NCI-H2081 (cell line): ENCODE data around the gene AMZ1.
A peak's percentile ranks its signal among the peaks of the same experiment; 100 is the strongest.

Experiments
- DNase-seq, 2 experiments: peaks; one replicate each; lab custom pipeline; 2025; lab: John Stamatoyannopoulos, UW

AMZ1 gene

DNA sequence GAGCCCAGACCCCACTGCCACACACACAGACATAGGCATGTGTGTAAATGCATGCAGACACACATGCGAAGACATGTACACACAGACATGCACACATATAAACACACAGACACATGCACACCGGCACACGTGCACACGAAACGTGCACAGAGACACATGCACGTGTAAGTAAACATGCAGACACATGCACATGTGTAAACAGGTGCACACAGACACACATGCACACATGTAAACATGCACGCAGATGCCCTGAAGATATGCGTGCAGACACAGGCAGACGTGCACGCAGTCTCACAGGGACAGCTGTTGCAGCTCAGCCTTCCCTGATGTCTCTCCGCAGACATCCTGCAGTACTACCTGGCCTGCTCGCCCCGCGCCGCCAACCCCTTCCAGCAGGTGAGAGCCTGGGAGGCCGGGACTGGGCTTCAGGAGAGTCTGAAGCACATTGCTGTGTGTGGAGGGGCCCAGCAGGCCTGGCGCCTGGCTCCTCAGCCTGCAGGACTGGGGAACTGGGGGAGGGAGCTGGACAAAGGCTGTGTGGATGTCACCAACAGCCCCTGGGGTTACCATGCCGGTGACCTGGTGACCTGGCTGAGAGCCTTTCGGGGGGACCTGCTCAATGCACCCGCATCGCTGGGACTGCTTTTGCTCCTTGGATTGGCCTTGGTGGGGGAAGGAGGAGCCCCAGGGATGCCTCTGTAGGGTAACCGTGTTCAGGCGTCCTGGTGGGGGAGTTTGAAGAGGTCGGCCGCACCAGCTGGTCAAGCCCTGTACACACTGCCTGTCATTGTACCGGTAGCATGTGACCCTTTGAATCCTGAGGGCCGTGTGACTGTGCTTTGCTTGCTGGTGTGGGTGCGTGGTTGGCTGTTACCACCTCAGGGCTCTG is 35.9 kb upstream of the AMZ1 start:
- DNase-seq = no peak

DNA sequence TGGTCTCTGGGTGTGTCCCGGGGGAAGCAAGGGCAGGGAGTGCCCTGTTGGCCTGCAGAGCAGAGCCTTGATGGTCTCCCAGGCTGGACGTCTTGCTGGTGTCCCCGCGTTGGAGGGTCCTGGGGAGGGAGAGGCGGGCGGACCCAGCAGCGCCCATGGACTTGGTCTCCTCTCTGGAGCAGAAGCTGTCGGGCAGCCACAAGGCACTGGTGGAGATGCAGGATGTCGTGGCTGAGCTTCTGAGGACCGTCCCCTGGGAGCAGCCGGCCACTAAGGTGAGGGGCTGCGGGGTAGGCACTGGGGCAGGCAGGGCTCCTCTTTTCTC is 35.3 kb upstream of the AMZ1 start:
- DNase-seq = no peak

DNA sequence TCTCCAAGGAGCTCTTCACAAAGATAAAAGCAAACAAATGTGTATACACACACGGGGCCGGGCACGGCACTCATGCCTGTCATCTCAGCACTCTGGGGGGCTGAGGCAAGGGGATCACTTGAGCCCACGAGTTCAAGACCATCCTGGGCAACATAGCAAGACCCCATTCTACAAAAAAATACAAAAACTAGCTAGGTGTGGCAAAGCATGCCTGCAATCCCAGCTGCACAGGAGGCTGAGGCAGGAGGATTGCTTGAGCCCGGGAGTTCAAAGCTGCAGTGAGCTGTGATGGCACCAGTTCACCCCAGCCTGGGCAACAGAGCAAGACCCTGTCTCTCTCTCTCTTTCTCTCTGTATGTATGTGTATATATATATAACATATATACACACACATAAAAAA is 33.9 kb upstream of the AMZ1 start:
- DNase-seq = no peak

DNA sequence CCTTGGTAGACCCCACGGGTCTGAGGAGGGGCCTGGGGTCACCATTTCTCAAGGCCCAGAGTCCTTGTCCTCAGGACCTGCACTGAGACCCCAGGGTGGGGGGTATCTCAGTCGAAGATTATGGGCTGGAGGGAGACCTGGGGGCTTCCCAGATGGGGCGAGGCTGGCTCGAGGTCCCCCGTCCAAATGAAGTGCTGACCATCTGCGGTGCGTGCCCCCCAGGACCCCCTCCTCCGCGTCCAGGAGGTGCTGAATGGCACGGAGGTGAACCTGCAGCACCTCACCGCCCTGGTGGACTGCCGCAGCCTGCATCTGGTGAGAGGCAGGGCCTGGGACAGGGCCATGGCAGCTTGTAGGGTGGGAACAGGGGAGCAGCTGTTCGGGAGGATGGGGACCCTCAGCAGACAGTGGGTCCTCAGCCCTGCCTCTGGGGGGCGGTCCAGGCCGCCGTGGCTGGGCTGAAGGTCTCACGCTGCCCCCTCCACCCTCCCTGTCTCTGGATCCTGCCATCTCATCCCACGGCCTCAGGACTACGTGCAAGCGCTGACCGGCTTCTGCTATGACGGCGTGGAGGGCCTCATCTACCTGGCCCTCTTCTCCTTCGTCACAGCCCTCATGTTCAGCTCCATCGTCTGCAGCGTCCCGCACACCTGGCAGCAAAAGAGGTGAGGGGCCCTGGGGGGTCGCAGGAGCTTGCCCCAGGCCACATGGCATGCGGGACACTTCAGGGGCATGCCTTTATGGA is 32.0 kb upstream of the AMZ1 start:
- no peak for DNase-seq

DNA sequence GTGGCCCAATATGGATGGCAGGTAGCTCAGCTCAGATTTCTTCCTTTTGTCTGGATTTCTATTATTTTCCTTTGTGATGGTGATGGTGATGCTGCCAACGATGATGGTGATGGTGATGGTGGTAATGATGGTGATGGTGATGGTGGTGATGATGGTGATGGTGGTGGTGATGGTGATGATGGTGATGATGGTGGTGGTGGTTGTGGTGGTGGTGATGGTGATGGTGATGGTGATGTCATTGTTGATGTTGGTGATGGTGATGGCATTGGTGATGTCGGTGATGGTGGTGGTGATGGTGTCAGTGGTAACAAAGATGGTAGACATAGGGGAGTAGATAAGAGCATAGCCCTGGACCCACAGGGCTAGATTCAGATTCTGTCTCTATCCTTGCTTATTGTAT is 30.8 kb upstream of the AMZ1 start:
- no peak for DNase-seq

DNA sequence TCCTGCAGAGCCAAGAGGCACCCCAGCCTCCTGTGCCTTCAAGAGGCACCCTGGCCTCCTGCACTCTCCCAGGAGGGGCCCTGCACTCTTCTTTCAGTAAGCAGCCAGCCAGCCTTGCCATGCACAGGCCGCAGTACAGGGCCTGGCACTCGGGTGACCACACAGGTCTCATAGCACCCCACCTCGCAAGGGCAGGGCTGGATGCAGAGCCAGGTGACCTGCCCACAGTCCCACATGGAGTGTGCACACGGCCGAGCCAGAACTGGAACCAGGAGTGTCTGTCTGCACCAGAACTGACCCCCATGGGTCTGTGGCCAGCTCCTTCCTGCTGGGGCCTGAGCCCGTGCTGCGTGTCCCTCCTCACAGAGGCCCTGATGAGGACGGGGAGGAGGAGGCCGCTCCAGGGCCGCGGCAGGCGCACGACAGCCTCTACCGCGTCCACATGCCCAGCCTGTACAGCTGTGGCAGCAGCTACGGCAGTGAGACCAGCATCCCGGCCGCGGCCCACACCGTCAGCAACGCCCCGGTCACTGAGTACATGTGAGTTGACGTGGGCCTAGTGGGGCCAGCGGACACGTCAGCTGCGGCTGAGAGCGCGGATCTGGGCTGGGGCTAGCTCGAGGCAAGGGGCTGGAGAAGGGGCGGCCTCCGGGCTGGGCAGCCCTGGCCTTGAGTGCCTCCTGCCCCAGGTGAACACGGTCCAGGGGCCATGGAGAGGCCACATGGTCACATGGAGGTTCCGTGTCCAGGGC is 29.9 kb upstream of the AMZ1 start:
- DNase-seq = no peak

DNA sequence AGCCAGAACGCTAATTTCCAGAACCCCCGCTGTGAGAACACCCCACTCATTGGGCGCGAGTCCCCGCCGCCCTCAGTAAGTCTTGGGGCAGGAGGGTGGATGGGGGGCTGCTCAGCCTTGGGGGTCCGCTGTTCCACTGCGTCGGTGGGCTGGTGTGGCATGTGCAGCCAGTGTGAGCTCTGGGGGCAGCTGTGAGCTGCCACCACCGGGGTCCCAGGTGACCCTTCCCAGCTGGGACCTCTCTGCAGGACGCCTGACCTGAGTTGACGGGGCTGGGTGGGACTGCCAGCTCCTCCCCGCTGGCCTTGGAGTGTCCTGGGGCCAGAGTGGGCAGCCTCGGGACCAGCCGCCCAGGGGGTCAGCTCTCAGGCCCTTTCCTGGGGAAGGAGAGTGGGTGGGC is 29.1 kb upstream of the AMZ1 start:
- DNase-seq = no peak

DNA sequence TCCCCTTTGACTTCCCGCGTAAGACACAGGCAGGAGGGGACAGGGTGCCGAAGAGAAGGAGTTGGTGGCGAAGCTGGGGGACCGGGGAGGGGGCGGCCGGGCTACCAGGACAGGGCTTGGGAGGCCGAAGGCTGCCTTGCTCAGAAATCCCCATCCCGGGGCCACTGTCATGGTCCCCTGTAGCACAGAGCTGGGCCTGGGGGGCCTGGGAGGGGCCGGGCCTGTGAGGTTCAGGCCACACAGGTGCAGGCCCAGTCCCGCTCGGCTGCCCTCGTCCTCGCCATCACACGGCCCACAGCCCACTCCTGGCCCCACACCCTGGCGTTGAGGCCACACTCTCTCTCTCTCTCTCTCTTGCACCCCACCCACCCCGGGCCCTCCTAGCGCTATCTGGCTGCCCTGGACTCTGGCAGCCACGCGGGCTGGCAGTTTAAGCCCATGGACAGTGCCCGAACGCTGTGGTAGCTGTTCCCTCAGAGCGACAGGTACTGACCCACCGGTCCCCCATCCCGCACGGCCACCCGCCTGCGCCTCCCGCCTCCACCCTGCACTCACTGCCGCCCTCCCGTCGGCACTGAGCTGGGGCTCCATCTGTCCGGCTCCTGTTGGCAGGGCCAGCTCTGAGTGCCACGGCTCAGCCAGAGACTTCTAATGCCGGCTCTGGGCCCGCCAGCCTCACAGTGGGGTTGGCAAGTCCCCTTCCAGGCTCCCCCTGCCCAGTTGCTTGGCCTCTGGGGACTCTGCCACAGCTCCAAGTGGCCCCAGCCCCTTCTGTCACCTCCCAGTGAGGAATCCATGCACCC is 28.2 kb upstream of the AMZ1 start:
- no peak for DNase-seq

DNA sequence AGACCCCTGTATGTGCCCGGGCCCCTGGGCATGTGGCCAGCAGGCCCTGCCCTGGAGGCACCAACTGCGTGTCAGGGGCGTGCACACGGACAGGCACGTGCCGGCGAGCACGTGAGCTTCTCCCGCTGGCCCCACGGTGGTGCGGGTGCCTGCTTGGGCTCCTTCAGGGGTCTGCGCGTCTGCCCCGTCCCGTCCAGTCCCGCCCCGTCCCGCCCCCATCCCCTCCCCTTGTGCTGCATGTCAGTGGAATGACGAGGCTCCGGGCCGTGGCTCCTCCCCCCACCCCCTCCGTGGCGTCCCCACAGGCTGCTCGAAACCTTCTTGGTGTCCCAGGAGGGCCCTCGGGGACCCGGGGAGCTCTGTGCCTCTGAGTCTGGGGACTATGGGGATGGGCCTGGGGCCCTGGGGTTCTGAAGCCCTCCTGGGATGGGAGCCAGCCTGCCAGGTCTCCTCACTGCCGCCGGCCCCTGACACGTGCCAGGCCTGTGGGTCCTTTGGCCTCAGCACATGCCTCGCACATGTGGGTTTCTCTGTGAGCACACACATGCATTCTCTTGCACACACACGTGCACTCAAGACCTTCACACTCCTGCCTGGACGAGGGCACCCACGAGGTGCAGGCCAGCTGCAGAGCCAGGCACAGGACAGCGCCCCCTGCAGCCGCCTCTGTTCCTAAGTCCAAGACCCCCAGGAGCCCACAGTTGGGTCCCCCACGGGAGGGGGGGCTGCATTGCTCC is 27.5 kb upstream of the AMZ1 start:
- no peak for DNase-seq

DNA sequence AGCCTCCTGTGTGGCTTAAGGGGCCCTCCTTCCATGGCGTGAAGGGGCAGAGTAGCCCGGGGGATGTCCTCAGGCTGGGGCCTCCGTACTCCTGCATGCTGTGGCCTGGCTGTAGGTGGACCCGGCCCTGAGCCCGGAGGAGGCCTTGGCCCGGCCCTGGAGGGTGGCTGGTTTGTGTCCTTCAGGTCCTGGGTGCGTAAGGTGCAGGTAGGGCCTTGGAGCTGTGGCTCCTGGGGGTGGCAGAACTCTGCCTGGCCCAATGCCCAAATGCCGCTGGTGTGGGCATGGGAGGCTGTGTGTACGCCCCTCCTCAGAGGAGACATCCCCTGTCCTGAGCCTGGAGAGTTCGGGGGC is 26.9 kb upstream of the AMZ1 start:
- no peak for DNase-seq

DNA sequence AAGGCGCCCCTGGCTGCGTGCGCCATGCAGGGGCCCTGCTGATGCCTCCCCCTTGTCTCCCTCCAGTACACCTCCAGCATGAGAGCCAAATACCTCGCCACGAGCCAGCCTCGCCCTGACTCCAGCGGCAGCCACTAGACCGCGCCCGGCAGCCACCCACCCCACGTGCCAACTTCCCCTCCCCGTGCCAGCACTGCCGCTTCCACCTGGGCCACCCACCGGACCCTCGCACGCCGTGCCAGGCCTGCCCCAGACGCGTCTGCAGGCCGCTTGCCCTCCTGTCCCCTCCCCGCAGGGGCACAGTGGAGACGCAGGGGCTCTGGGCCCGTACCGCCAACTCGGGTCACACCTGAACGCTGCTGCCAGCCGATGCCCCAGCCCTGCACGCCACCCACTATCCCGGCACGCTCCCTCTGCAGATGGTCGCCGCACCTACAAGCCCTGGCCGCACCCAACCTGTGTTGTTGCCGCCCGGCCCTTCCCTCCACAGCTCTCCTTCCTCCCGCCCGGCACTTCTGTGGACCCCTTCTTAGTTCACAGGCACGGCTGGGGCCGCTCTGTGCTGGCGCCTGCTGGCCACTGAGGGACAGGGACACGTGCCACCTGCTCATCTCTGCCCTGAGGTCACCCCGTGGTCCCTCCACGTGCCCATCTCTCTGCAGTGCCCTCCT is 26.3 kb upstream of the AMZ1 start:
- DNase-seq = no peak

DNA sequence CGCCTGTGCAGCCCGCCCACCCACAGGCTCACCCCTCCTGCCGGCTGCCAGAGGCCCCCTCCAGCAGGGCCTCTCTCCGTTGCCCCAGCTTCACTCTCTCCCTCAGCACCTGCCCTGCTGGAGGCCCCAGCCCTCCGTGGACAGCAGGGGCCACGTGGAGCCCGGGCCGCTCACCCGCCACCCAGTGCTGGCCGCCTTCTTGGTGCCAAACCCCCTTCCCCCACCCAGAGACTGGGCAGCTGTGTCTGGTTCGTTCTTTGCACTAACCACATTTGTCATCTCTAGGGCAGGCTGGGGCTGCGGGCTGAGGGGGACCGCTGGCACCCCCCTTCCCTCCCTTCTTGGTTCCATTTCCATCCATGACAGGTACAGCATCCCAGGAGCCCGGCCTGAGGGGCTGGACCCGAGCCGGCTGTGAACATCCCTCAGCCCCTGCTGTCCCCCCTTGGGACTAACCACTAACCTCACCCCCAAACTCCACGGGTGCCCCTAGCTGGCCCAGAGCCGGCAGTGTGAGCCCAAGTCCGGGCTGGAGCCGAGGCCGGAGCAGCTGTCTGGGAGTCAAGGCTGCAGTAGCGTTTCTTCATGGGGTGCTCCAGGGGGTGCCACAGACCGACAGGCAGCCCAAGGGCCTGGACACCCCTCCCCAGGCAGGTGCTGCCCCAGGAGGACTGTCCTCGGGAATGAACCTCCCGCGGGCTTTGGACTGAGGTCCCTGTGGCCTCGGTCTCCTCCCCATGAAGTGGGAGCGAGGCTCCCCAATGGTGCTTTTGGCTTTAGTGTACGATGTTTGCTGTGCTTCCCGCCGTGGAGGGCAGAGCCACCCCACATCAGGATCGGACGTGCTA is 25.5 kb upstream of the AMZ1 start:
- no peak for DNase-seq

DNA sequence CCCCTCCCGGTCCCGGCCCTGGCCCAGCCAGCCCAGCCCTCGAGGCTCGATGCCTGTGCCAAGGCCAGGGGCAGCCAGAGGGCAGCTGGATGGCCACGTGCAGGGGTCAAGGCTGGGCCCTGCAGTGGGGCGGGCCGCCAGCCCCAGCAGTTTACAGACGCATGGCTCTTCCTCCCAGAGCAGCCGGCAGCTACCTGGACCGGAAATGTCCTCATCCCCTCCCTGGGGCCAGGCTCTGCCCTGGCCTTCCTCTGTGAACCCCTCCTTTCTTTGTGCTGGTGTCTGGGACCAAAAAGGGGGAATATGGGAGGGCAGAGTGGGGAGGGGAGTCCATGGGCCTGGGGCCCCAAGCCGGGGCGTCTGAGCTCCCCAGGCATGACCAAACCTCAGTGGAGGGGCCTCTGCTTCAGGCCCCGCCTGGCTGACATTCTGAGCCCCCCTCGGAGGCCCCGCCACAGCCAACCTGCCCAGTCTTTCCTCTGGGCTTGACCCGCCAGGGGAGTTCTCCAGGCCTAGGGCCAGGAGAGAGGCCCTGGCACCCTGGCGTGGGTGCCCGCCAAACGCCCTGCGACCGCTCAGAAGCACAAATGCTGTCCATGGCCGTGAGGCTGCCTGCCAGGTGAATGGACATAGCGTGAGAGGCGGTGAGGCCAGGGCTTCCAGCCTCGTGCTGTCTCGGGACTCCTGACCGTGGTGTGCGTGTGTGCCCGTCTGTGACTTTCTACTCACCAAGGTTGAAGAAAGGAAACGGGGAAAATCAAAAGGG is 24.7 kb upstream of the AMZ1 start:
- no peak for DNase-seq

DNA sequence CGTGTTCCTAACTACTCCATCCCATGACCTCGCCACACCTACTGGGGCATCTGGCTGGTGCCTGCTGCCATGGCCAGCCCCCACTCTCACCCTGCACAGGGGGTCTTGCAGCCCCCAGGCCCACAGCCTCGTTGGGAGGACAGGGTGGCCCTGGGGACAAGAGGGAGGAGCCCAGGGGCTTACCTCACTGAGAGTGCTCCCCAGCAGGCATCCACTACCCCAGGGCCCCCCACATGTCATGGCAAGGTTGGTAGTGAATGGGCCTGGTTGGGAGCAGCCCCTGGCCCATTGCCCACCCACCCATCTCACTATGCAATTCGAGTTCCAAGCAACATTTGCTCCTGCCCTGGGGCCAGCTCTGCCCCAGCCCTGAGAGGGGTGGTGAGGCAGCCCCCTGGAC is 24.0 kb upstream of the AMZ1 start:
- no peak for DNase-seq

DNA sequence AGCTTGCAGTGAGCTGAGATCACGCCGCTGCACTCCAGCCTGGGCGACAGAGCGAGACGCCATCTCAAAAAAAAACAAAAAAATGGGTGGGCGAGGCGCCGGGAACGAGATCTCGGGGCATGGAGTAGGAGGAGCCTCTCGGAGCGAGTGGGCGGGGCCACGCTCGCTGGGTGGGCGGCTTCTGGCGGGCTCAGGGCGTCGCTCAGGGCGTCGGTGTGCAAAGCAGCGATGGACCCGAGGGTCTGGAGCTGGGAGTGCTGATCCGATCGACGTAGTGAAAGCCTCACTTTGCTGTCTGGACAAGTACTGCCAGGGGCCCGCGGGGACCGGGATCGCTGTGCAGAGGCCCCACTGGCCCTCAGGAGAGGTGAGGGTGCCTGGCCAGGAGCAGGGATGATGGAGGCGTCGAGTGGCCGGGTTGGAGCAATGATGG is 22.6 kb upstream of the AMZ1 start:
- DNase-seq = no peak

DNA sequence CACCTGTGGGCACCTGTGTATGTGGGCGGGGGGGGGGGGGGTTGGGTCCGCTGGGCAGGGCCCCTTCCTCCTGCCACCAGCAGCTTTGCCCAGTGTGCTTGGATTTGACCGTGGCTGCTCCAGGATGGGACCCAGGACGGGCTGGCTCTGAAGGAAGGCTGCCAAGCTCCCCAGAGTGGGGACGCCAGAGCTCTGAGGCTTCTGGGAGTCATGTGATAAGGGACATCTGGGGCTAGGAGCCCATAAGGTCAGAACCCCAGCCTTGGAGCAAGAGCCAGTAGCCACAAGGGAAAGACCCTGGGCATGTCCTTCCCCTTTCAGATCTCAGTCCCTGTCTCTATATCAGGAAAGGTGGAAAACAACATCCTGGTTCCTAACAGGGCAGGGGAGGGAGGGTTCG is 21.8 kb upstream of the AMZ1 start:
- no peak for DNase-seq

DNA sequence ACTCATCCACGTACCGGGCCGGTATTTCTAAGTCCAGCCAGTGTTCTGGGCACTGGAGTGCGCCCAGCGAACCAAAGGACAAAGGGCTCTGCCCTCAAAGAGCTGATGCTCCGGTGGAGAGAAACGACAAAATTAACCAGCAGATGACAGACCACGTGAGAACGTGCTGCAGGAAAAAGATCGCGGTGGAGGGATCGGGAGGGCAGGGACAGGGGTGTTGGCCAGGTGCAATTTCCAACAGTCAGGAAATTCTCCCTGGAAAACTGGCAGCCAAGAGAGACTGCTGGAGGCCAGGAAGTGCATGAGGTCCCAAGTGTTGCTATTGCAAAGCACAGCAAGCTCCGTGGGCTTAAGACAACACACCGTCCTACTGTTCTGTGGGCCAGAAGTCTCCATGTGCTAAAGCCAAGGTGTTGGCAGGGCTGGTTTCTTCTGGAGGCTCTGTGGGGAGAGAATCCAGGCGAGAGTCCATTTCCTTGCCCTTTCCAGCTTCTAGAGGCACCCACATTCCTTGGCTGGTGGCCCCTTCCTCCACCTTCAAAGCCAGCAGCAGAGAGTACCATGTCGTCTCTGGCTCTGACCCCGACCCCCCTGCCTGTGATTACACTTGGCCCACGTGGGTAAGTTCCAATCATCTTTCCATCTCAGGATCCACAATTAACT is 21.3 kb upstream of the AMZ1 start:
- DNase-seq = peak in 1 of 2 experiments; percentile 47

DNA sequence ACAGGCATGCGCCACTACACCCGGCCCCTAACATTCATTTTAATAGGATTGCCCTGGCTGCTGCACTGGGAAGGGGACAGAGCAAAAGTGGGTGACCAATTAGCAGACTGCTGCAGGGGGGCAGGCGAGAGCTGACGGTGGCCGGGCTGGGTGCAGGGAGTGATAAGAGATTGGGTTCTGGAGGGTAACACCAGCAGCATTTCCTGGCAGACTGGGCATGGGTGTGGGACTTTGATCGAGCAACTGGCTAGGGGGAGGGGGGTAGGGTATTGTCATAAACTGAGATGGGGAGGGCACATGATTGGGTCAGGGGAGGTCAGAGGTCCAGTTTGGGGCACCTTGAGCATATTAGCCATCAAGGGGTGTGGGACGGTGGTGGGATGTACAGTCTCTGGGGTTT is 20.2 kb upstream of the AMZ1 start:
- no peak for DNase-seq

DNA sequence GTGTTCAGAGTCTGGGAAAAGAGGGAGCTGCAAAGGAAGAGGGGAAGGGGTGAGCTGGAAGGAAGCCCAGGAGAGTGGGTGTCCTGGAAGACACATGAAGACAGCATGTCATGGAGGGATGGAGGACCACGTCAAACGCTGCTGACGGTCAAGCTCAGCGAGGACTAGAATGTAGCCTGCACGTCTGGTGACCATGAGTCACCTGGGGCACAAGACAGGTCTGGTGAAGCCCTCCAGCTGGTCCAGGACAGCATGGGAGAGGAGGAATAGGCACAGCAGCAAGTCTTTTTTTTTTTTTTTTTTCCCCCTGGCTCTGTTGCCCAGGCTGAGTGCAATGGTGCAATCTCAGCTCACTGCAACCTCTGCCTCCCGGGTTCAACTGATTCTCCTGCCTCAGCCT is 19.6 kb upstream of the AMZ1 start:
- DNase-seq = no peak
